ENCODE measurements around the gene TMEM232.
"Not testable (repeated sequence)": the region's sequence is repeated elsewhere in the genome, so short reads cannot be mapped to it uniquely, and the experiment has no call there.

TMEM232 gene

GRCh38 chr5:110705349-110705748 is 21.1 kb downstream of the TMEM232 start:
- DNase-seq: no peak

- DNase-seq: no peak
Observed at GRCh38 chr5:110703481-110703880, 23.0 kb downstream of the TMEM232 start.

GRCh38 chr5:110702704-110703103 is 23.8 kb downstream of the TMEM232 start:
- no peak for DNase-seq

- DNase-seq: no peak
Observed at GRCh38 chr5:110702300-110702699, 24.2 kb downstream of the TMEM232 start.

- DNase-seq: not testable (repeated sequence)
Observed at GRCh38 chr5:110692669-110693068, 33.8 kb downstream of the TMEM232 start.

GRCh38 chr5:110690587-110690986 is 35.9 kb downstream of the TMEM232 start:
- DNase-seq: not testable (repeated sequence)

- DNase-seq: no peak
Observed at GRCh38 chr5:110687485-110687884, 39.0 kb downstream of the TMEM232 start.

- no peak for DNase-seq
Observed at GRCh38 chr5:110686270-110686669, 40.2 kb downstream of the TMEM232 start.

GRCh38 chr5:110681953-110682352 is 44.5 kb downstream of the TMEM232 start:
- DNase-seq: no peak

GRCh38 chr5:110681109-110681508 is 45.4 kb downstream of the TMEM232 start:
- DNase-seq: no peak

GRCh38 chr5:110676554-110676953 is 49.9 kb downstream of the TMEM232 start:
- DNase-seq: not testable (repeated sequence)

- DNase-seq: no peak
Observed at GRCh38 chr5:110665184-110665726, 61.2 kb downstream of the TMEM232 start.

GRCh38 chr5:110663525-110663924 is 62.9 kb downstream of the TMEM232 start:
- no peak for DNase-seq

- DNase-seq: no peak
Observed at GRCh38 chr5:110658006-110658405, 68.5 kb downstream of the TMEM232 start.

- DNase-seq: no peak
Observed at GRCh38 chr5:110653231-110653970, 73.1 kb downstream of the TMEM232 start.

GRCh38 chr5:110651507-110651906 is 75.0 kb downstream of the TMEM232 start:
- no peak for DNase-seq

GRCh38 chr5:110644357-110644756 is 82.1 kb downstream of the TMEM232 start:
- DNase-seq: no peak

- no peak for DNase-seq
Observed at GRCh38 chr5:110638970-110639902, 87.2 kb downstream of the TMEM232 start.

GRCh38 chr5:110634475-110634874 is 92.0 kb downstream of the TMEM232 start:
- no peak for DNase-seq

GRCh38 chr5:110631236-110631635 is 95.2 kb downstream of the TMEM232 start:
- no peak for DNase-seq

- DNase-seq: no peak
Observed at GRCh38 chr5:110630350-110630749, 96.1 kb downstream of the TMEM232 start.

- no peak for DNase-seq
Observed at GRCh38 chr5:110625376-110625999, 101.0 kb downstream of the TMEM232 start.

- no peak for DNase-seq
Observed at GRCh38 chr5:110623874-110624273, 102.6 kb downstream of the TMEM232 start.

Measured in activated CD4-positive, CD25-positive, alpha-beta regulatory T cell (primary cell).